Measurements from ENCODE around the gene SF3A2. TPM values are rescaled to one million over a fixed set of nuclear protein-coding genes. Genes with fewer than 3 reads are reported as not detected.

Gene SF3A2
- total RNA-seq, 1 donor from 2014 or later, result 14.4 TPM

GRCh38 chr19:2282062-2282861 lies 45.6 kb downstream of the SF3A2 start, which contains the start of gene PEAK3:
Gene PEAK3 (minus strand): TSS chr19:2282175. CDS start chr19:2280931, 1,244 bp downstream.
- DNase-seq (ENCODE audit: low spot score), result peak; percentile 62
- H3K4me3 ChIP-seq, result peak within 1 kb of the TSS; percentile 40
- H3K9ac ChIP-seq, result no peak within 1 kb of the TSS
- peaks cover 5% of the 10 kb centered on the region for H4K20me1 ChIP-seq (ENCODE audit: low read depth)
- Mint-ChIP-seq H3K4me1 (peaks cover 9% of the 10 kb centered on the region), H3K36me3 (no peaks in the 10 kb centered on the region), H3K27ac (peak within 1 kb of the TSS; percentile 47), H3K4me3 (peak within 1 kb of the TSS; percentile 71), H3K27me3 (ENCODE audit: insufficient read depth, low read depth) (peaks cover 10% of the 10 kb centered on the region), H3K9me3 (peaks cover 3% of the 10 kb centered on the region)
- no peak within 1 kb of the TSS for H2AFZ ChIP-seq (replicated peaks)
- H3K4me2 ChIP-seq, result peak within 1 kb of the TSS; percentile 78
- no peaks in the 10 kb centered on the region for H3K79me2 ChIP-seq (ENCODE audit: low read depth)
- H3K36me3 ChIP-seq, result no peaks in the 10 kb centered on the region
- H3K9me3 ChIP-seq (ENCODE audit: low read depth), result no peaks in the 10 kb centered on the region
- peaks cover 9% of the 10 kb centered on the region for H3K4me1 ChIP-seq
- H3K27me3 ChIP-seq, result peaks cover 59% of the 10 kb centered on the region
- TF ChIP-seq CTCF (IDR thresholded peaks at IDR 0.05) (no peak), EZH2 (IDR thresholded peaks at IDR 0.05) (peak; percentile 67), EZH2phosphoT487 (IDR thresholded peaks at IDR 0.05) (peak; percentile 39)
- H3F3A ChIP-seq (ENCODE audit: low read depth), result peaks cover 7% of the 10 kb centered on the region
- H3K27ac ChIP-seq, result no peak within 1 kb of the TSS

GRCh38 chr19:2282862-2283237 lies 46.2 kb downstream of the SF3A2 start:
- Histone ChIP-seq H3K9ac (no peak overlapping the region), H3K27ac (no peak overlapping the region), H3K79me2 (ENCODE audit: low read depth) (no peaks in the 10 kb centered on the region), H2AFZ (replicated peaks) (no peak overlapping the region), H3K27me3 (peaks cover 65% of the 10 kb centered on the region), H3K4me1 (peaks cover 9% of the 10 kb centered on the region), H3K9me3 (ENCODE audit: low read depth) (no peaks in the 10 kb centered on the region), H4K20me1 (ENCODE audit: low read depth) (peaks cover 9% of the 10 kb centered on the region), H3F3A (ENCODE audit: low read depth) (peaks cover 10% of the 10 kb centered on the region), H3K36me3 (no peaks in the 10 kb centered on the region), H3K4me2 (no peak overlapping the region), H3K4me3 (no peak overlapping the region)
- H3K36me3 Mint-ChIP-seq, result no peaks in the 10 kb centered on the region
- H3K4me1 Mint-ChIP-seq, result peaks cover 8% of the 10 kb centered on the region
- H3K9me3 Mint-ChIP-seq, result peaks cover 3% of the 10 kb centered on the region
- DNase-seq (ENCODE audit: low spot score), result no peak
- no peak for TF ChIP-seq EZH2phosphoT487 (IDR thresholded peaks at IDR 0.05)
- no peak for TF ChIP-seq CTCF (IDR thresholded peaks at IDR 0.05)
- TF ChIP-seq EZH2 (IDR thresholded peaks at IDR 0.05), result no peak
- peak overlapping the region; percentile 71 for H3K4me3 Mint-ChIP-seq
- H3K27me3 Mint-ChIP-seq (ENCODE audit: insufficient read depth, low read depth), result peaks cover 16% of the 10 kb centered on the region
- peak overlapping the region; percentile 47 for H3K27ac Mint-ChIP-seq

- H3K27me3 ChIP-seq, result peaks cover 76% of the 10 kb centered on the region
- H3K27ac Mint-ChIP-seq, result no peak overlapping the region
These were observed 47.3 kb downstream of the SF3A2 start for GRCh38 chr19:2283835-2284507.

More at GRCh38 chr19:2283835-2284507, 47.3 kb downstream of the SF3A2 start:
- Histone ChIP-seq H3K9ac (no peak overlapping the region), H3K79me2 (ENCODE audit: low read depth) (no peaks in the 10 kb centered on the region), H3K9me3 (ENCODE audit: low read depth) (no peaks in the 10 kb centered on the region), H3F3A (ENCODE audit: low read depth) (peaks cover 10% of the 10 kb centered on the region), H3K4me2 (no peak overlapping the region), H3K36me3 (no peaks in the 10 kb centered on the region), H3K27ac (no peak overlapping the region), H3K4me1 (peaks cover 9% of the 10 kb centered on the region), H2AFZ (replicated peaks) (no peak overlapping the region), H3K4me3 (no peak overlapping the region), H4K20me1 (ENCODE audit: low read depth) (peaks cover 12% of the 10 kb centered on the region)
- H3K36me3 Mint-ChIP-seq, result peaks cover 3% of the 10 kb centered on the region
- H3K9me3 Mint-ChIP-seq, result peaks cover 3% of the 10 kb centered on the region
- peaks cover 11% of the 10 kb centered on the region for H3K4me1 Mint-ChIP-seq
- no peak overlapping the region for H3K4me3 Mint-ChIP-seq
- peaks cover 25% of the 10 kb centered on the region for H3K27me3 Mint-ChIP-seq (ENCODE audit: insufficient read depth, low read depth)
- TF ChIP-seq CTCF (IDR thresholded peaks at IDR 0.05) (no peak), EZH2phosphoT487 (IDR thresholded peaks at IDR 0.05) (no peak), EZH2 (IDR thresholded peaks at IDR 0.05) (no peak)
- DNase-seq (ENCODE audit: low spot score), result no peak
